ENCODE results near the gene PPP1R3D.

The PPP1R3D gene

DNA sequence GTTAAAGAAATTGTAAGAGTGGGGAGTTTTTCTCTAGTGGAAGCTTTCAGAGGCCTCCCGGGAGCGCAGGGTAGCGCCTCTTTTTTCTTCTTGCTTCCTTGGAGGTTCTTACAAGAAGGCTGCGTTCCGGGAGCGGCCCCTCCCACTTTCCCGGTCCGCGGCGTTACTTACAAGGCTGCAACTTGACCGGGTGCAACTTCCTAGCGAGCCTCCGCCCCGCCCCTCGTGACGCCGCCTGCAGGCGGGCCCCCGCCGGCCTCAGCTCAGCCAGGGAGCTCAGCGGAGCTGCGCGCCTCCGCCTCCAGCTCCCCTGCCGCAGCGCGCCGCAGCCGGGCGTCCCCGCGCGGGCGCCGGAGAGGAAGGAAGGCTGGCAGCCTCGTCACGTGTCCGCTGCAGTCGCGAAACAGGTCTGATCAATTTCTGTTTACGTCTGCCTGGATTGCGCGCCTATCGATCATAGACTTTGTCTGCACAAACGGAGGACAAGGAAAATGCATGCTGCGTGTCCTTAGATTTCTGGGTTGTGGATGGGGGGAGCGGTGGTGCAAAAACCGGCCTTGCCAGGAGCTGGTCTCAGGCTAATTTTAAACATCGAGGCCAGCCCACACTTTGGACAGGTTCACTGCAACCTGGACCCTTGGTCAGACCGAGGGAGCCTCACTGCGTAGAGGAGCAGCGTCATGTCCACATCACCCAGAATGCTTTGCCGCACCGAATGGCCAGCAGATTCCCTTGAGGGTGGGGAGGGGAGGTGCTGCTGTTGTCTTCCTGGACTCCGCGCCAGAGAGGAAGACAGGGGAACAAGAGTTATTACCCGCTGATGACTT, at the start of gene PPP1R3D, which contains the start of gene FAM217B:
TSS of gene PPP1R3D (minus strand) at position 177 of the 827 bp plus-strand sequence. CDS start 374 bp downstream, outside the sequence.
TSS of gene FAM217B (plus strand) at position 261 of the 827 bp plus-strand sequence. CDS start 3,555 bp downstream, outside the sequence.
- H3K4me3 ChIP-seq (ENCODE audit: control insufficient read depth, low read depth, low read length): peak within 1 kb of the TSS; percentile 79
- peak; percentile 88 for DNase-seq (ENCODE audit: low read depth)
- TF ChIP-seq CTCF (IDR thresholded peaks at IDR 0.05; ENCODE audit: control insufficient read depth, insufficient read depth, low read depth, low read length, missing control alignments): no peak

- no peak for TF ChIP-seq CTCF (IDR thresholded peaks at IDR 0.05; ENCODE audit: control insufficient read depth, insufficient read depth, low read depth, low read length, missing control alignments)
- no peak for DNase-seq (ENCODE audit: low read depth)
Measured at GRCh38 chr20:59988141-59988540, 48.0 kb upstream of the PPP1R3D start.

GRCh38 chr20:59987135-59987534, 47.0 kb upstream of the PPP1R3D start:
- no peak overlapping the region for H3K4me3 ChIP-seq (ENCODE audit: control insufficient read depth, low read depth, low read length)
- DNase-seq (ENCODE audit: low read depth): no peak
- TF ChIP-seq CTCF (IDR thresholded peaks at IDR 0.05; ENCODE audit: control insufficient read depth, insufficient read depth, low read depth, low read length, missing control alignments): no peak

More at GRCh38 chr20:59988141-59988540, 48.0 kb upstream of the PPP1R3D start:
- no peak overlapping the region for H3K4me3 ChIP-seq (ENCODE audit: control insufficient read depth, low read depth, low read length)

DNA sequence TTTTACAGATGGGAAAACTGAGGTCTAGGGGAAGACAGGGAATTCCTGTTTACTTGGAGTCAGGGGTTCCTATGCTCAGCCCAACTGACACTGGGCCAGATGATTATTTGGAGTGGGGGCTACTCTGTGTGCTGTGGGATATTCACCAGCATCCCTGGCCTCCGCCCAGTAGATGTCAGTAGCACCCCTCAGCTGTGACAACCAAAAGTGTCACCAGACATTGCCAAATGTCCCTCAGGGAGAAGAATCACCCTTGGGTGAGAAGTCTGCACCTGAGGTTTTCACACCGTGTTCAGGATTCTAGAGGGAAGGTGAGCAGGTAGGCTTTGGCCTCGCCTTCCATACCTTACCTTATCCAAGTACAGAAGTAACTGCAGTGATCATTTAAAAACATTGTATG, 45.8 kb upstream of the PPP1R3D start:
- TF ChIP-seq CTCF (IDR thresholded peaks at IDR 0.05; ENCODE audit: control insufficient read depth, insufficient read depth, low read depth, low read length, missing control alignments): no peak
- H3K4me3 ChIP-seq (ENCODE audit: control insufficient read depth, low read depth, low read length): no peak overlapping the region
- DNase-seq (ENCODE audit: low read depth): no peak

DNA sequence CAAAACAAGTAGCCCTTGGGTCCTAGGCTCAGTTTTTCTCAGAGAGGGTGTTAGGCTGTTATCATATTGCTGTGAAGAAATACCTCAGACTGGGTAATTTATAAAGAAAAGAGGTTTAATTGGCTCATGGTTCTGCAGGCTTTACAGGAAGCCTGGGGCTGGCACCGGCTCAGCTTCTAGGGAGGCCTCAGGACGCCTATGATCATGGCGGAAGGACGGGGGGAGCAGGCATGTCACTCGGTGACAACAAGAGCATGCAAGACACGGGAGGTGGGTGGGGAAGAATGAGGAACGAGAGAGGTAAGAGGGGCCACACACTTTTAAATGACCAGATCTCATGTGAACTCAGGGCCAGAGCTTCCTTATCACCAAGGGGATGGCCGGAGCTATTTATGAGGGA, 45.1 kb upstream of the PPP1R3D start:
- no peak overlapping the region for H3K4me3 ChIP-seq (ENCODE audit: control insufficient read depth, low read depth, low read length)
- TF ChIP-seq CTCF (IDR thresholded peaks at IDR 0.05; ENCODE audit: control insufficient read depth, insufficient read depth, low read depth, low read length, missing control alignments): no peak
- DNase-seq (ENCODE audit: low read depth): no peak

GRCh38 chr20:59984541-59984940, 44.4 kb upstream of the PPP1R3D start:
- no peak for DNase-seq (ENCODE audit: low read depth)
- no peak for TF ChIP-seq CTCF (IDR thresholded peaks at IDR 0.05; ENCODE audit: control insufficient read depth, insufficient read depth, low read depth, low read length, missing control alignments)

More at GRCh38 chr20:59984541-59984940, 44.4 kb upstream of the PPP1R3D start:
- H3K4me3 ChIP-seq (ENCODE audit: control insufficient read depth, low read depth, low read length): no peak overlapping the region
